GM10248 (cell line): ENCODE measurements around the gene SLC17A1.

Experiments
- CTCF ChIA-PET: fragments of 300-600 bp; sonication (Branson Sonifier 250); formaldehyde crosslinking; extraction: SDS; loops from one replicate; lab custom pipeline; 2021; ENCODE audit warnings: antibody characterized with exemption; lab: Yijun Ruan, JAX
- POLR2A ChIA-PET: fragments of 350-650 bp; sonication (Branson Sonifier 250); formaldehyde crosslinking; extraction: SDS; loops from one replicate; lab custom pipeline; 2020; ENCODE audit warnings: antibody characterized with exemption; lab: Yijun Ruan, JAX
- DNase-seq: peaks from one replicate; pipeline ENCODE4 v3.0.0; 2012; ENCODE audit errors: extremely low spot score
- CTCF ChIP-seq: IDR thresholded peaks from 2 replicates; pipeline ENCODE4 v1.5.1; 2012; ENCODE audit warnings: mild to moderate bottlenecking, low read depth; ENCODE audit errors: extremely low read depth, missing control alignments, control extremely low read depth

SLC17A1 gene

DNA sequence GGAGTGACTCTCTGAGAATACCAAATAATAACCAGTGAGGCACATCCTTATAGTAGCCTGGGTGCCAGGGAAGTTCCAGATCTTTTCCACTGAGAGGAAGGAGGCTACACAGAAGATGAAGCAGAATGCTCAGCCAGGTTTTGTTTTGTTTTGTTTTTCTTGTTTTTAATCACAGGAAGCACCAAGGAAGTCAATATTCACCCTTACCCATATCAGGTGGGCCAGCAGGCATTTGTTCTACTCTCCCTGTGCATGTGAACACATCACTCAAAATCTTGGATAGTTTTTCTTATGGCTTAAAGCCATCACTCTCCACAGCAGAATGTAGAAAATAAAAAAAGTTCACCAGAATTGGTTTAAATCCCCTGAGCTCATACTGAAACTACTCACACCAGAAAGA, 10.5 kb downstream of the SLC17A1 start:
- TF ChIP-seq CTCF: no peak
- DNase-seq: no peak
- CTCF ChIA-PET: interaction anchor here (1.4 kb wide), 1 partner anchor 102 kb away, joined by 3 read pairs; no protein-coding TSS in a partner anchor
- POLR2A ChIA-PET: no interaction called here

GRCh38 chr6:25816252-25816651, 15.6 kb downstream of the SLC17A1 start:
- DNase-seq: no peak
- ChIA-PET POLR2A (no interaction called here), CTCF (interaction anchor here (1.2 to 2.9 kb wide), 2 partner anchors 11 to 128 kb away, joined by 3 to 15 read pairs; no protein-coding TSS in a partner anchor)
- TF ChIP-seq CTCF: no peak

DNA sequence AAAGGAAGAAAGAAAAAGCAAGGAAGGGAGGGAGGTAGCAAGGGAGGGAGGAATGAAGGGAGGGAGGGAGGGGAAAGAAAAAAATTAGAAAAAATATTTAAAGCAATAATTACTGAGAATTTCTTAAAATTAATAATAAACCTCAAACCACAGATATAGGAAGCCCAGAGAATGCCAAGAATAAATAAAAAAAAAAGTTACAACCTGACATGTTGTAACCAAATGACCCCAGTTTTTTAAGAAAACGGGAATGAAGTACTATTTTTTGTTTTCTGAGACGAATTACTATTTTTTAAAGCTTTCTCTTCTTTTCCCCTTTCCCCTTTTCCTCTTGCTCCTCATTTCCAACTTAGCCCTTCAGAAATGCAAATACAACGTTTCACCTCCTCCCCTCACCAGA, 16.7 kb downstream of the SLC17A1 start:
- TF ChIP-seq CTCF: no peak
- no peak for DNase-seq
- ChIA-PET POLR2A (no interaction called here), CTCF (interaction anchor here (2.0 to 2.9 kb wide), 2 partner anchors 8 to 13 kb away, joined by 8 to 15 read pairs; no protein-coding TSS in a partner anchor)

- CTCF ChIA-PET: interaction anchor here (1.8 kb wide), 1 partner anchor 16 kb away, joined by 8 read pairs; no protein-coding TSS in a partner anchor
- POLR2A ChIA-PET: no interaction called here
- no peak for DNase-seq
- no peak for TF ChIP-seq CTCF
These were observed 27.0 kb downstream of the SLC17A1 start for GRCh38 chr6:25804804-25805203.

GRCh38 chr6:25801436-25801835, 30.4 kb downstream of the SLC17A1 start:
- ChIA-PET CTCF (no interaction called here), POLR2A (no interaction called here)
- no peak for DNase-seq
- no peak for TF ChIP-seq CTCF

GRCh38 chr6:25794784-25795183, 37.1 kb downstream of the SLC17A1 start:
- ChIA-PET CTCF (no interaction called here), POLR2A (no interaction called here)
- no peak for DNase-seq
- no peak for TF ChIP-seq CTCF
